Uterus (tissue), 2 donors: ENCODE results near the gene HEATR5A.

Experiments used
- POLR2A ChIP-seq, 2 donors: fragments of 450-650 bp; IDR thresholded peaks; one replicate each; pipeline ENCODE4 v1.6.1; 2016; ENCODE audit warnings: antibody characterized with exemption in 2 of 2, mild to moderate bottlenecking in 1 of 2, moderate library complexity in 1 of 2
- TF ChIP-seq, protein P1 (sequence below), 4 experiments: fragments of 200-600 bp in 2 of 4; fragments of 450-650 bp in 2 of 4; sonication (generic) in 2 of 4; IDR thresholded peaks; one replicate each; pipeline ENCODE4 v1.5.1; 2016 to 2019; ENCODE audit warnings: antibody characterized with exemption in 4 of 4, mild to moderate bottlenecking in 2 of 4, moderate library complexity in 1 of 4

DNA sequence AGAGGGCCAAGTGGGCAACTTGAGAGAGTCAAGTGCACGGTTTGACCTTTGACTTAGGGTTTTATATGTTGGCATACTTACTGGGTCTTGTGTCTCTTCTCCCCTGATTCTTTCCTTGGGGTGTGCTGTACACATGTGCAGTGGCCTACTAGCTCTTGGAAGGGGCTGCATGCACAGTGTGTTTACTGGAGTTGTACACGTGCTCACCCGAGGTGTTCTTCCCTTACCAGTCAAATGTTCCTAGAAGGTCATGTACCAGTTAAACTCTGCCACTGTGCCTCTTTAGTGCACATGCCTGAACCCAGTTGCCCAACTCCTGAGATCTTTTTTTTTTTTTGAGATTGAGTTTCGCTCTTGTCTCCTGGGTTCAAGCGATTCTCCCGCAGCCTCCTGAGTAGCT lies 46.2 kb upstream of the HEATR5A start:
- no peak for TF ChIP-seq POLR2A (IDR thresholded peaks at IDR 0.05)
- TF ChIP-seq, protein P1, sequence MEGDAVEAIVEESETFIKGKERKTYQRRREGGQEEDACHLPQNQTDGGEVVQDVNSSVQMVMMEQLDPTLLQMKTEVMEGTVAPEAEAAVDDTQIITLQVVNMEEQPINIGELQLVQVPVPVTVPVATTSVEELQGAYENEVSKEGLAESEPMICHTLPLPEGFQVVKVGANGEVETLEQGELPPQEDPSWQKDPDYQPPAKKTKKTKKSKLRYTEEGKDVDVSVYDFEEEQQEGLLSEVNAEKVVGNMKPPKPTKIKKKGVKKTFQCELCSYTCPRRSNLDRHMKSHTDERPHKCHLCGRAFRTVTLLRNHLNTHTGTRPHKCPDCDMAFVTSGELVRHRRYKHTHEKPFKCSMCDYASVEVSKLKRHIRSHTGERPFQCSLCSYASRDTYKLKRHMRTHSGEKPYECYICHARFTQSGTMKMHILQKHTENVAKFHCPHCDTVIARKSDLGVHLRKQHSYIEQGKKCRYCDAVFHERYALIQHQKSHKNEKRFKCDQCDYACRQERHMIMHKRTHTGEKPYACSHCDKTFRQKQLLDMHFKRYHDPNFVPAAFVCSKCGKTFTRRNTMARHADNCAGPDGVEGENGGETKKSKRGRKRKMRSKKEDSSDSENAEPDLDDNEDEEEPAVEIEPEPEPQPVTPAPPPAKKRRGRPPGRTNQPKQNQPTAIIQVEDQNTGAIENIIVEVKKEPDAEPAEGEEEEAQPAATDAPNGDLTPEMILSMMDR (IDR thresholded peaks at IDR 0.05) = no peak
